ENCODE results near the gene CCDC34. TPM values are rescaled to one million over a fixed set of nuclear protein-coding genes. Genes with fewer than 3 reads are reported as not detected.

Gene CCDC34
- total and polyA plus RNA-seq, 12 donors, result 2.5 to 16.6 (median 5.4) TPM

DNA sequence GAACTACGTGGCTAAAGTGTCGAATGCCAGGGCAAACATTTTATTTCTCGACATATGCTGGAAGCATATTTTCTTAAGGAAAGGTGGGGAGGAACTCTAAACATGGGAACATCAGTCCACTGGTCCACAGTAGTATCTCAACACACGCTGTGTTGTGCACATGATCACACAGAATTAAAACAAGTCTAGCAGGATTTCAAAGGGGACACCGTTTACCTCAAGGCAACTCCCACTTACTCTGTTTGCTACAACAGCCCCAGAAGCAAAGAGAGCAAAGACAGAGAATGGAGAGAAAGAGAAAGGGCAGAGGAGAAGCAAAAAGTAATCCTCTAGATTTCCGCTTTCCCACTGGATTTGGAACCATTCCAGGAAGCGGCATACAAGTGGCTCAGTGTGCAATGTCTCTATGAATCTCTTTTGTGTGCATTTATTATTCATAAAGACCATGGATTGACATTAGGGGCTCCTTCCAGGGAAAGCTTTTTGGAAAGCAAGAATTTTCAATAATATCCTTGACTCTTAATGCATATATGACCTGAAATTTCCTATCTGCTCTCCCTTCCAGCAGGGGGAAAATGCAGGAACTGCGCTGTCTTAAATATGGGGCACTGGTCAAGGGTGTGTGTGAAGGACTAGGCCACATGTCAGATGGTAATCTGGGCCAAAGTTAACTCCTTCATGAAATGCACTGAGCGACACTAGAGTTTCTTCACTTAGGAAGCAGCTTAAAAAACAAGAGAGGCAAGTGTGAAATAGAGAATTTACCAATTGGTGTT, 34.8 kb upstream of the CCDC34 start:
- Histone ChIP-seq H3K9me3 (replicated peaks in 1 of 3) (no peaks in the 10 kb centered on the region), H3K4me1 (replicated peaks in 1 of 2) (peaks cover 19 to 23% of the 10 kb centered on the region in 2 donors), H3K27me3 (no peaks in the 10 kb centered on the region), H3K36me3 (replicated peaks in 1 of 2) (no peaks in the 10 kb centered on the region), H3K4me3 (no peak overlapping the region), H3K27ac (no peak overlapping the region)
- WGBS, 4 donors, result 81 to 85% (median 83%) methylated on average over 9 of the region's 9 CpGs
- intact Hi-C loops (cut with DNase I), result loop anchor here in 1 of 2 donors (10.0 kb wide), 1 partner anchor 67 kb away; no protein-coding TSS in a partner anchor
- DNase-seq, result no peak
- TF ChIP-seq POLR2A (IDR thresholded peaks at IDR 0.05), result no peak
- TF ChIP-seq, protein P1, sequence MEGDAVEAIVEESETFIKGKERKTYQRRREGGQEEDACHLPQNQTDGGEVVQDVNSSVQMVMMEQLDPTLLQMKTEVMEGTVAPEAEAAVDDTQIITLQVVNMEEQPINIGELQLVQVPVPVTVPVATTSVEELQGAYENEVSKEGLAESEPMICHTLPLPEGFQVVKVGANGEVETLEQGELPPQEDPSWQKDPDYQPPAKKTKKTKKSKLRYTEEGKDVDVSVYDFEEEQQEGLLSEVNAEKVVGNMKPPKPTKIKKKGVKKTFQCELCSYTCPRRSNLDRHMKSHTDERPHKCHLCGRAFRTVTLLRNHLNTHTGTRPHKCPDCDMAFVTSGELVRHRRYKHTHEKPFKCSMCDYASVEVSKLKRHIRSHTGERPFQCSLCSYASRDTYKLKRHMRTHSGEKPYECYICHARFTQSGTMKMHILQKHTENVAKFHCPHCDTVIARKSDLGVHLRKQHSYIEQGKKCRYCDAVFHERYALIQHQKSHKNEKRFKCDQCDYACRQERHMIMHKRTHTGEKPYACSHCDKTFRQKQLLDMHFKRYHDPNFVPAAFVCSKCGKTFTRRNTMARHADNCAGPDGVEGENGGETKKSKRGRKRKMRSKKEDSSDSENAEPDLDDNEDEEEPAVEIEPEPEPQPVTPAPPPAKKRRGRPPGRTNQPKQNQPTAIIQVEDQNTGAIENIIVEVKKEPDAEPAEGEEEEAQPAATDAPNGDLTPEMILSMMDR (IDR thresholded peaks at IDR 0.05), result no peak

DNA sequence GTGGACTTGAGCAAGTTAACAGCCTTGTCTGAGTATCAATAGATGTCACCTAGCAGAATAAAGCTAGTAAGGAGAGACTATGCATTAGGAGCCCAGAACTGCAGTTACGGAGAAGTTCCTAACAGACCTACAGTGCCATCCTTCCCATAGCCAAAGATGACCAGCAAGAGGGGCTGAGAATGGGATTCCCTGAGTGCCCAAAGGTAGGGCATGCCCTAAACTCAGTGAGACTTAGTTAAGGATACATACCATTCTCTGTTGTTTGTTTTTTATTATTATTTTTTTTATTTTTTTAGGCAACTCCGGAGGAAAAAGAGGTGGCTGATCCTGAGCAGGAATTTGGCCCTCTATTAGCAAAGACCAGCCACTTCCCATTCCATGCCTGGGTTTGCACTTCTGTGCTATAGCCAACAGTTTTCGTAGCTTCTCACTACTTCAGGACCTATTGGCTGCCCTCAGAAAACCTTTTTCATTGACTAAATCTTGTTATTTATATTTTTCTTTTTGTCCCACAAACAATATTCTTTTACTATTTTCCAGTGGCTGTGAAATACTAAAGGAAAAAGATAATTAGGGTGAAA, 33.3 kb upstream of the CCDC34 start:
- no peaks in the 10 kb centered on the region for H3K36me3 ChIP-seq (replicated peaks in 1 of 2)
- TF ChIP-seq, protein P1 (IDR thresholded peaks at IDR 0.05), result no peak
- no peak for TF ChIP-seq POLR2A (IDR thresholded peaks at IDR 0.05)
- intact Hi-C loops (cut with DNase I), result loop anchor here in 1 of 2 donors (10.0 kb wide), 1 partner anchor 68 kb away; no protein-coding TSS in a partner anchor
- no peak overlapping the region for H3K4me3 ChIP-seq
- WGBS, 4 donors, result 78 to 87% (median 80%) methylated on average over 3 of the region's 3 CpGs
- no peaks in the 10 kb centered on the region for H3K9me3 ChIP-seq (replicated peaks in 1 of 3)
- peak overlapping the region in 2 of 5 donors; percentile 15 to 32 for H3K27ac ChIP-seq
- no peak for DNase-seq
- H3K27me3 ChIP-seq, result no peaks in the 10 kb centered on the region
- H3K4me1 ChIP-seq (replicated peaks in 1 of 2), result peaks cover 30 to 36% of the 10 kb centered on the region in 2 donors

DNA sequence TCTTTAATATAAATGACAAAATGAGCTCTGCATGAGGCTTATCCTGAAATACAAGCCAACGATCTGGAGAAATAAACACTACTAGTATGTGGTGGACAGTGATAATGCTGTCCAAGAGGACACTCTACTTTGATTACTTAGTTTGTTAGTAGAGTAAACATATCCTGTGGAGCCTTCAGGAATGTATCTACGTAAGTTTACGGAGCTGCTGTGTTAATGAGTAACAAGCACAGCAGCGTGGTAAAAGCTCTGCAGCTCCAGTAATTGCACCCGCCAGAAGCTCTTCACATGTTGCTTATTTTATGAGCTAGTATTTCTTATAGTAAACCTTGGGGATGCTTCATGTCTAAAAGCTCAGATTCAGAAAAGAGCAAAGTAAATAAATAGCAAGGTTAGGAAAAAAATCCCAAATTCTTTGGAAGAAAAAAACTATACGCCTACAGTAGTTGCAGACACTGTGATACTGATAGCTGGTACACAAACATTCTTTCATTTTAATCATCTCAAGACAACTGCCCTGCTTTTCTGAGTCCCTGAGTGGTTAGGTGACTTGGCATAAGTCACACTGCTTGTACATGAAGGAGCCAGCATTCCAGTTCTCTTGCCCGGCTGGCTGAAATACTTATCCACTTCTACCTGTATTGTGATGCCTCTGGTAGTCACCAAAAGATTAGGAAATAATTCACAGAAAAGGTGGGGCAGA, 32.7 kb upstream of the CCDC34 start:
- intact Hi-C loops (cut with DNase I), result loop anchor here in 1 of 2 donors (10.0 kb wide), 1 partner anchor 69 kb away; no protein-coding TSS in a partner anchor
- WGBS, 4 donors, result 62 to 67% (median 65%) methylated on average over 7 of the region's 7 CpGs

More for the DNA sequence above, 32.7 kb upstream of the CCDC34 start:
- H3K27me3 ChIP-seq, result no peaks in the 10 kb centered on the region
- no peaks in the 10 kb centered on the region for H3K9me3 ChIP-seq (replicated peaks in 1 of 3)
- H3K4me1 ChIP-seq (replicated peaks in 1 of 2), result peaks cover 30 to 42% of the 10 kb centered on the region in 2 donors
- TF ChIP-seq, protein P1 (IDR thresholded peaks at IDR 0.05), result no peak
- TF ChIP-seq POLR2A (IDR thresholded peaks at IDR 0.05), result no peak
- H3K27ac ChIP-seq, result peak overlapping the region in 2 of 5 donors; percentile 15 to 32
- no peaks in the 10 kb centered on the region for H3K36me3 ChIP-seq (replicated peaks in 1 of 2)
- DNase-seq, result no peak
- H3K4me3 ChIP-seq, result no peak overlapping the region
